Loucy (cell line): ENCODE results near the gene COA5.

Source experiments
- CTCF ChIP-seq: fragments of 200-600 bp; sonication (generic); conservative IDR thresholded peaks from 2 replicates; pipeline ENCODE4 v1.5.1; 2014; ENCODE audit warnings: mild to moderate bottlenecking, antibody characterized with exemption, low read length
- EZH2phosphoT487 ChIP-seq: fragments of 200-600 bp; IDR thresholded peaks from 2 replicates; pipeline ENCODE4 v1.6.1; 2018; ENCODE audit warnings: antibody characterized with exemption, mild to moderate bottlenecking, moderate library complexity, borderline replicate concordance

GRCh38 chr2:98649135-98649991, 41.1 kb upstream of the COA5 start:
- TF ChIP-seq CTCF, result peak; percentile 99
- TF ChIP-seq EZH2phosphoT487, result no peak
